Ovary (tissue), 3 donors: ENCODE measurements around the gene RERE.

Experiments used
- EP300 ChIP-seq: sonication (generic); formaldehyde crosslinking; IDR thresholded peaks from one replicate; pipeline ENCODE4 v1.6.1; 2017; ENCODE audit warnings: antibody characterized with exemption
- POLR2A ChIP-seq: fragments of 450-650 bp; IDR thresholded peaks from one replicate; pipeline ENCODE4 v1.6.1; 2017; ENCODE audit warnings: antibody characterized with exemption, mild to moderate bottlenecking, moderate library complexity
- TF ChIP-seq, protein P1 (sequence below), 3 donors: fragments of 450-650 bp in 2 of 3; fragments of 200-600 bp in 1 of 3; IDR thresholded peaks; one replicate each; pipeline versions ENCODE4 v1.5.1 to v1.8.0; 2016 to 2022; ENCODE audit warnings: antibody characterized with exemption in 3 of 3, mild to moderate bottlenecking in 1 of 3
- donor health status: DM: no; HTN: no; CAD: no.

DNA sequence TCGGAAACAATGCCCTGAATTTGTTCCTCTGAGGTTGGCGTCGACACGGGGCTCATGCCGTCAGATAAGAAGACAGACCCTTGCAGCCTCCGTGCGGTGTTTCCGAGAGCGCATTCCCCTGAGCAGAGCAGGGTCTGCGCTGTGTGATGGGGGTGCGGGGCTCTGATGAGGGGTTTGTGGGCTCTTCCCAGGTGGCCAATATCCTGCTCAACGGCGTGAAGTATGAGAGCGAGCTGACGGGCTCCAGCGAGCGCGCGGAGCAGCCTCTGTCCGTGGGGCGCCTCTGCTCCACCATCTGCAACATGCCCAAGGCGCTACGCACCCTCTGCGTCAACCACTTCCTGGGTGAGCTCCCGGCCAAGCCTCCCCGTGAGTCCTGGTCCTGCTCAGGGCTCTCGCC lies 482.2 kb downstream of the RERE start:
- TF ChIP-seq, protein P1, sequence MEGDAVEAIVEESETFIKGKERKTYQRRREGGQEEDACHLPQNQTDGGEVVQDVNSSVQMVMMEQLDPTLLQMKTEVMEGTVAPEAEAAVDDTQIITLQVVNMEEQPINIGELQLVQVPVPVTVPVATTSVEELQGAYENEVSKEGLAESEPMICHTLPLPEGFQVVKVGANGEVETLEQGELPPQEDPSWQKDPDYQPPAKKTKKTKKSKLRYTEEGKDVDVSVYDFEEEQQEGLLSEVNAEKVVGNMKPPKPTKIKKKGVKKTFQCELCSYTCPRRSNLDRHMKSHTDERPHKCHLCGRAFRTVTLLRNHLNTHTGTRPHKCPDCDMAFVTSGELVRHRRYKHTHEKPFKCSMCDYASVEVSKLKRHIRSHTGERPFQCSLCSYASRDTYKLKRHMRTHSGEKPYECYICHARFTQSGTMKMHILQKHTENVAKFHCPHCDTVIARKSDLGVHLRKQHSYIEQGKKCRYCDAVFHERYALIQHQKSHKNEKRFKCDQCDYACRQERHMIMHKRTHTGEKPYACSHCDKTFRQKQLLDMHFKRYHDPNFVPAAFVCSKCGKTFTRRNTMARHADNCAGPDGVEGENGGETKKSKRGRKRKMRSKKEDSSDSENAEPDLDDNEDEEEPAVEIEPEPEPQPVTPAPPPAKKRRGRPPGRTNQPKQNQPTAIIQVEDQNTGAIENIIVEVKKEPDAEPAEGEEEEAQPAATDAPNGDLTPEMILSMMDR (IDR thresholded peaks at IDR 0.05) = no peak
- TF ChIP-seq POLR2A = no peak
- TF ChIP-seq EP300 = no peak
